ELR (cell line): ENCODE measurements around the gene CCDC78.
"Not testable (repeated sequence)": the region's sequence is repeated elsewhere in the genome, so short reads cannot be mapped to it uniquely, and the experiment has no call there.

Experiments
- DNase-seq: peaks from one replicate; pipeline ENCODE4 v3.0.0-alpha.2; 2015; ENCODE audit warnings: low read depth

Gene CCDC78

DNA sequence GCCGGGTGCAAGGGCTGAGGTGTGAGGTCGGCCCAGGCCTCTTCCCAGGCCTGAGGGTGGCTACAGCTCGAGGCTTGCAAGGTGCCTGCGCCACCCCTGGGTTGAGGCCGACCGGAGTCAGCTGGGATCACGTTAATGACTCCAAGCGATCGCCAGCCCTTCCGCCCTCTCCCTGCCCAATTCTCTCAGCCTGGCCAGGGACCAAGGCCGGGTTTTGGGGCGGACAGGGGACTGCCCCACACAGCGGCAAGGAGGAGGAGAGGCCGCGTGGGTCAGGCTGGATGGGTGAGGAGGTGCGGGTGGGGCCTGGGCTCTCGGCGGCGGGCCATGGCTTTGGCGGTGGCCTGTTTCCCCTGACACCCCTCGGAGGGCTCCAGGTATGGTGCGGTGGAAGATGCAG is 32.9 kb downstream of the CCDC78 start:
- no peak for DNase-seq

DNA sequence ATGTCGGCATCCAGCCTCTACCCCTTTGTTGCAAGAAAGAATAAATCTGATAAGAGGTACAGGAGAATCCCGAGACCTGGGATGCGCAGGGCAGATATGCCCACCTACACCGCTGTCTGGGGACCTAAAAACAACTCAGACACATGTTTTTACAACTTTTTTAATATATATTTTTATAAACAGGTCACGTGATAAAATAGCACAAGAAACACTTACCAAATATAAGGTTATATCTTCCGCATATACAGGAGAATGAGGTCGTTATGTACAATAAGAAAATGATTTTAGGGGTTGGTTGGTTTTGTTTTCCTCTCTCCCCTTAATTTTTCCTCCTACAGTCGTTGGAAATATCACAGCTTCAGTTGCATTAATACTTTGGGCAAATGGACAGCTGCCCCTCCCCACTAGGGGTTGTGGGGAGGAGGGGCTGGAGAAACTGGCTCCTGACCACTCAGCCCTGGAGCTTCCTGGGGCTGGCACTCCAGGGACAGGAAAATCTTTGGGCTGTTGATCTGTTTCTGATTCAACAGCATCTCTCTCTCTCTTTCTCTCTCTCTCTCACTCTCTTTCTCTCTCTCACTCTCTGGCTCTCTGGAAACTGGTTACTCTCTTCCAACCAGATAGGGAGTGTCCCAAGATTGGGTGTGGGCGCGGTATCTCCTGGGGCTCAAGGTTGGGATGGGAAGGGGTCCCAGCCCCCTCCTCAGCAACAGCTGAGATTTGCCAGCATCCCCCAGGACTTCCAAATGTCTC is 33.7 kb downstream of the CCDC78 start:
- DNase-seq, result no peak

DNA sequence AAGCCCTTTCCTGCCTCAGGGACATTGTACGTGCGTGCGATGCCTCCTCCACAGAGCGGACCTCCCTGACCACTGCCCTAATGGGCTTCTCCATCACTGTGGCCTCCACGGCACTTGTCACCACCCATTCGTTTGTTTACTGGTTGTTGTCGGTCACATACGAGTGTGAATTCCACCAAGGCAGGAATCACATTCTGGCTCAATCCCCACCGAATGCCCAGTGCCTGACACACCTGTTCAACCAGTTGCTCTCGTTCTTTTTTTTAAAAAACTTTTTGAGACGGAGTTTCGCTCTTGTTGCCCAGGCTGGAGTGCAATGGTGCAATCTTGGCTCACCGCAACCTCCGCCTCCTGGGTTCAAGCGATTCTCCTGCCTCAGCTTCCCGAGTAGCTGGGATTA is 35.0 kb downstream of the CCDC78 start:
- DNase-seq, result not testable (repeated sequence)

DNA sequence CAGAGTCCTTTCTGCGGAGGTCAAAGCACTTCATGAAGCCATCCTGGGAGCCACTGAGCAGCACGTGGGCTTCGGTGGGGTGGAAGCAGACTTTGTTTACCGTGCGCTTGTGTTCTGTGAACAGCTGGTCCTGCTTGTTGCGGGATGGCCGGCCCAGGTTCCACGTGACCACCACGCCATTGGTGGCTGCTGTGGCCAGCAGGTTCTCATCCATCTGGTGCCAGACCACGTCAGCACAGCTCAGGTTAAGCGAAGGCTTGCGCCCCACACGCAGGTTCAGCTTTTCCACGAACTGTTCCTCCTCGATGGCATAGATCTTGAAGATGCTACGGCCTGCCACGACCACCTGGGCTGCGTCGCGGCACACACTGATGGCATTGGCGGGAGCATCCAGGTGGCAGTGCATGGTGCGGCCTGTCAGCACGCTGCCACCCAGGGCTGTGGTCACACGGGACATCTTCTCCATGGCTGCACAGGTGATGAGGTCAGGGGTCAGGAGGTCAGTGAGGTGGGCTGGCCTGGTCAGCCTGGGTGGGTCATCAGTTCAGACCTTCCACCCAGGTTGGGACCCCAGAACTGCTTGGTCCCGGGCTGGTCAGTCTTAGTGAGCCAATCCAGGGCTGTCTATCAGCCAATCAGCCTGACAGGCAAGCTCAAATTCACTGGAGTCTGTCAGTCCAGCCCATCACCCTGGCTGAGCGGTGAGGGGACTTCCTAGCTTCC is 36.9 kb downstream of the CCDC78 start:
- no peak for DNase-seq

DNA sequence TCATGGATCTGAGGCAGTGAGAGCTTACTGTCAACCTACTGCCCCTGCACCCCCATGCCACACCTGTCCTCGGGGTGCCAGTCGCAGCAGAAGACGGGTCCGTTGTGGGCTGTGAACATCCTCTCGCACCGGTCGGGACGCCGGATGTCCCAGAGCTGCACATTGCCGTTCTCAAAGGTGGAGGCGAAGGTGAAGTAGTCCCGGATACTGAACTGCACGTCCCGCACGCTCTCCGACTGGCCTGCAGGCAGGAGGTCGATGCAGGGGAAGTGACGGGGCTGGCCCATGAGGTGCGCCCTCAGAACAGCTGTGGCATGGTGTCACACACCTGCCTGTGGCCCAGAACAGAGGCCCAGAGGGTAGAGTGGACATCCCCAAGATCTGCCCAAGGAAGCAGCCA is 38.7 kb downstream of the CCDC78 start:
- DNase-seq, result no peak

DNA sequence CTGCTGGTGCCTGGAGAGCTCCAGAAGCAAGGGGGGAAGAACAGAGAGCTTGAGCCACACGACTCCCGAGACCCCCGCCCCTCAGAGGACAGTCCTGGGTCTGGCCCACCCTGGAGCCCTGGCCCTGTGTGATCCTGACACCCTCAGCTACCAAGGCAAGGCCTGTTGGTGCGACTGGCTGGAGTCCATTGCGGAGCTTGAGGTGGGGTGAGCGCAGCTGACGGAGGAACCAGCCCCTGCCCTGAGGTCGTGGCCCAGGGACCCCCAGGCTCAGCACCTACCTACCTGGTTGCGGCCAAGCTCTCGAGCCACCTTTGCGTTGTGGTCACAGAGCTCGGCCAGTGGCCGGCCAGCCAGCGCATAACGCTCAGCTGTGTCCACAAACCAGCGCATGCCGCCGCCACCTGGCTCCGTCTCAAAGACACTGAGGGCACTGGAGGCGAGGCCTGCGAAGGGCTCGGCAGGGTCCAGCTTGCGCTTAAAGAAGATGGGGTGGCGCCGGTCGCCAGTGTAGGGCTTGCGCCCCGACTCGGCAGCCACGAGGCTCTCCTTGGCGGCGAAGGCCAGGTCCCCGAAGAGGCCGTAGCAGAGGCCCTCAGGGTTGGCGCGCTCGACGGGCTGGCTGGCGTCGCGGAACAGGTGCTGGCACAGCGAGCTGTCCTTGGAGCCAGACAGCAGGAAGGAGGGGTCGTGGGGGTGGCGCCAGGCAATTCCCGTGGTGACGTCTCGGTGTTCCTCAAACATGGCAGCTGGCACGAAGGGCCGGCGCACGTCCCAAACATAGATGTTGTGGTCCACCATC is 39.6 kb downstream of the CCDC78 start:
- no peak for DNase-seq

DNA sequence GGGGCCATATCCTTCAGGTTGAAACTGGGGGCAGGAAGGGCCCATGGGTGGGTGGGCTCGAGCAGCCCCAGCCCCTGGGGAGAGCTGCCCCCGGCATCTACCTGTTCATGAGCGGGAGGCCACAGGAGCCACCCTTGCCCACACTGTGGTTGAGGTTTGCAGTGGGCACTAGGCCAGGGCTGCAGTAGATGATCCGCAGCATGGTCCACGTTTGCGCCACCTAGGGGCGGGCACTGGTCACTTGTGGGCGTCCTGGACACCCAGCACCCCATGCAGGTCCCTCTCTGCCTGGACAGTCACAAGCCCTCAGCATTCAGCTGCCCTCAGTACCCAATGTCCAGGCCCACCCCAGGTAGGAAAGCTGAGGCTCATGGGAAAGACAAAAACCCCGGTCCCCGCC is 40.3 kb downstream of the CCDC78 start:
- DNase-seq, result peak; percentile 57

DNA sequence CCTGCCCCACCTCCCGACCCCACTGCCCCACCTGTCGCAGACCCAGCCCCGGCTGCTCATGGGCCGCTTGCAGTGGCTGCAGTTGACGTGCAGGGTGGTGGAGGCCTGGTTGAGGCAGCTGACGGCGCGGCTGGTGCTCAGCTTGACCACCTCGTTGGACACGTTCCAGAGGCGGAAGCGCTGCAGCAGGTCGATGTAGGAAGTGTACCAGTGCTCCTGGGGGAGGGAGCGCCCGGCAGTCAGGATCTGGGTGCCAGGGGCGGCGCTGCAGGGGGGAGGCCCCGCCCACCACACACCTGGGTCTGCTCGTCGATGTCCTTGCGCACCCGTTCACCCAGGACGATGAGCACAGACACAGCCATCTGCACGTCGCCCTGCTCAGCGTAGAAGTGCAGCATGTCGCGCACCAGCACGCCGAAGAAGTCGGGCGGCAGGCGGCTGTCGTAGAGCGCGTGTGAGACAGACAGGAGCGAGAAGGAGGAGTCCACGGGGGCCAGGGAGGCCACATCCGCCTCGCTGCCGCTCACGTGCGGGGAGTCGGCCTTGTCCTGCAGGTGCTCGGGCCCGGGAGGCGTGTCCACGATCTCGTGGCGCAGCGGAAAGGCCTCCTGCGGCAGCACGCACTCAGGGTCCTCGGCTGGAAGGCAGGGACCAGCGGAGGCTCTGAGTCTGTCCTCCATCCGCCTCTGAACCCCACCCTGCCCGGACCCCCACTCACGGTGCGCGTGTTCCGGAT is 41.1 kb downstream of the CCDC78 start:
- no peak for DNase-seq

DNA sequence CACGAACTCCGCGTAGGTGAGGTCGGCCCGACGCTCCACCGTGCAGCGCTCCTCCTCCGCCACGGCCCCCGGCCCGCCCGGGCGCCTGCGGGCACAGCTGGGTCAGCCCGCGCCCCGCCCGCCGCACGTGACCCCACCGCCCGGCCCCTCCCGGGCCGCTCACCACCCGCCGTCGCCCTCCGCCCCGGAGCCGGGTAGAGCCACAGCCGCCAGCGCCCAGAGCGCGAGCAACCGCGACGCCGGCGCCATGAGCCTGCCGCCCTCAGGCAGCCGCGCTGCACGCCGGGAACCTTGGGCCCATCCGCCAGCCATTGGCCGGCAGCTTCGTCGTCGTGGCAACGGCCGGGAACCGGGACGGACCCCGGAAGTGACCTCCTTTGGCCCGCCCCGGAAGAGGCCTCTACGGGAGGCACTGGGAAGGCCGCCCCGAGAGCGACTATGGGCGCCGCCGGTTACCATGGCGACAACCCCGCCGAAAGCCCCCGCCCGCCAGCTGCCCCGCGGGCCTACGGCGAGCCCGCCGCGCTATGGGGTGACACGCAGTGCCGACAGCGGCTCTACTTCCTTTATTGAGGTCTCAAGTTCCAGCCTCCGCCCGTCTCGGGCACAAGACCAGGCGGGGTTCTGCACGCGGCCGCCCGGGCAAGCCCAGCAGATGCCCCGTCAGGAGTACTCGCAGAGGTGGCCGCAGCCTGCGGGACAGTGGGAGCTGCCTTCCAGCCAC is 42.0 kb downstream of the CCDC78 start, which contains the start of gene JMJD8:
JMJD8 (minus strand) TSS at position 264 of the 724 bp plus-strand sequence; CDS start at position 249, 15 bp downstream.
- DNase-seq, result peak; percentile 94

DNA sequence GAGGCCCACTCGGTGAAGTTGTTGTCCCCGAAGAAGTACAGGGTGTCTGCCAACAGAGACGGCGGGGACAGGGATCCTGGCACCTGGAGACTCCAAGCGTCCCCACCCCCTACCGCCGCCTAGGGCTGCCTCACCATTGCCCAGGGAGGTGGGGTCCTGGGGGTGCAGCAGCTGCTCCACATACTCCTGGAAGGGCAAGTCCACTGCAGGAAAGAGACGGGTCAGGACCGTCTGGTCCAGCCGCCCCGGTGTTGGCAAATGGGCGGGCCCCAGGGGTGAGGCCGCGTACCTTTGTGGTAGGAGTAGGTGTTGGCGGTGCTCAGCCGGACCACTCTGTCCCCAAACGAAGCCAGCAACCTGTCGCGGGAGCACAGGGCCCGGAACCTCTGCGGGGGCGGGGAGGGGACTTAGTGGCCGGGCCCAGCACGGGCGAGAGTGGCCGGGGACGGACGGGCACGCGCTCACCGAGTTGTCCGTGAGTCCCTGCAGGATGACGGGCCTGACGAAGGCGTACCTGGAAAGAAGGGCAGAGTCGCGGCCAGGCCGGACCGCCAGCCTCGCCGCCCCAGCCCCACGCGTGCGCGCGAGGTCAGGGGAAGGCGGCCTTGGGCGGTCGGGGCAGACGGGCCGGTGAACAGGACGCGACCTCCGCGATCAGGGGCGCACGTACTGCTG is 42.7 kb downstream of the CCDC78 start:
- DNase-seq, result no peak

DNA sequence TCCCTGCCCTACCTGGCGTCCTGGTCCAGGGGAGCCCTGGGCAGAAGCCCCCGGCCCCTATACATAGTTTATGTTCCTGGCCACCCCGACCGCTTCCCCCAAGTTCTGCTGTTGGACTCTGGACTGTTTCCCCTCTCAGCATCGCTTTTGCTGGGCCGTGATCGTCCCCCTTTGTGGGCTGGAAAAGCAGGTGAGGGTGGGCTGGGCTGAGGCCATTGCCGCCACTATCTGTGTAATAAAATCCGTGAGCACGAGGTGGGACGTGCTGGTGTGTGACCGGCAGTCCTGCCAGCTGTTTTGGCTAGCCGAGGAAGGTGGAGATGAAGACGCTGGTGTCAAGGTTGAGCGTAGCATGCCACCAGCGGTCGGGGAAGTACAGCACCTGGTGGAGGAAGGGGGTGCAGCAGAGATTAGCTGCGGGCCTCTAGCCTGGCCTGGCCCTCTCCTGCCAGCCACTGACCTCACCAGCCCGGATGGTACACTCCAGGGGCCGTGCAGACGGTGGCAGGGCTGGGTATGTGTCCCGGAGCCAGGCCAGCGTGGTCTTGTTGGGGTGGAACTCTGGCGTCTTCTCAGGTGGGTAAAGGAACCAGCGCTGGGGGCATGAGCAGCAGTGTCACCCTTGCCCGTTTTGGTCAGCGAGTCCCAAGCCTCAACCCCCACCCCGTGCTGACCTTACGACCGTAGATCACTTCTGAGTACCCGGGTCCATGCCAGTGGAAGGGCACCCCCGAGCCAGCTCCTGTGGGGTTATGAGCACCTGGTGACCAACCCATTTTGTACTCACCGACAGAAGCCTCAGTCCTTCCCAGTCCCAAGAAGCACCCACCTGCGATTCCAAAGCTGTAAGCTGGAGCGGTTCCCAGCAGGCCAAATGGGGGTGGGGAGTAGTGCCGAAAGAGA is 43.5 kb downstream of the CCDC78 start:
- no peak for DNase-seq

DNA sequence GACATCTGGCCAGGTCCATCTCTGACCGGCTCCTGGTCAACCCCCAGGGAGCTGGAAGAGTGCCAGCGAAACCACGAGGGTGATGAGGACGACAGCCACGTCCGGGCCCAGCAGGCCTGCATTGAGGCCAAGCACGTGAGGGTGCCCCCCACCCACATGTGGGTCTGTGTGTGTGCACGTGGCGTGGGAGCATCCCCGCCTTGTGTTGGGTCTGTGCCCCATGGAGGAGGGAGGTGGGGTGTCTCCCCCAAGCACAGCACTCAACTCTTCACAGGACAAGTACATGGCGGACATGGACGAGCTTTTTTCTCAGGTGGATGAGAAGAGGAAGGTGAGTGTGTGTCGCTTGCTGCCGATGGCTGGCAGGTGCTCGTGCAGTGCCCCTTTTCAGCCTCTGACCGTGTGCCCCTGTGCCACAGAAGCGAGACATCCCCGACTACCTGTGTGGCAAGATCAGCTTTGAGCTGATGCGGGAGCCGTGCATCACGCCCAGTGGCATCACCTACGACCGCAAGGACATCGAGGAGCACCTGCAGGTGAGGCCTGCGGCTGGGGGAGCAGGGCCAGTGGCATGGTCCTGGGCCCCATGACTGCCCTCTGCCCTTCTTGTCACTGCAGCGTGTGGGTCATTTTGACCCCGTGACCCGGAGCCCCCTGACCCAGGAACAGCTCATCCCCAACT is 44.4 kb downstream of the CCDC78 start:
- peak; percentile 54 for DNase-seq

DNA sequence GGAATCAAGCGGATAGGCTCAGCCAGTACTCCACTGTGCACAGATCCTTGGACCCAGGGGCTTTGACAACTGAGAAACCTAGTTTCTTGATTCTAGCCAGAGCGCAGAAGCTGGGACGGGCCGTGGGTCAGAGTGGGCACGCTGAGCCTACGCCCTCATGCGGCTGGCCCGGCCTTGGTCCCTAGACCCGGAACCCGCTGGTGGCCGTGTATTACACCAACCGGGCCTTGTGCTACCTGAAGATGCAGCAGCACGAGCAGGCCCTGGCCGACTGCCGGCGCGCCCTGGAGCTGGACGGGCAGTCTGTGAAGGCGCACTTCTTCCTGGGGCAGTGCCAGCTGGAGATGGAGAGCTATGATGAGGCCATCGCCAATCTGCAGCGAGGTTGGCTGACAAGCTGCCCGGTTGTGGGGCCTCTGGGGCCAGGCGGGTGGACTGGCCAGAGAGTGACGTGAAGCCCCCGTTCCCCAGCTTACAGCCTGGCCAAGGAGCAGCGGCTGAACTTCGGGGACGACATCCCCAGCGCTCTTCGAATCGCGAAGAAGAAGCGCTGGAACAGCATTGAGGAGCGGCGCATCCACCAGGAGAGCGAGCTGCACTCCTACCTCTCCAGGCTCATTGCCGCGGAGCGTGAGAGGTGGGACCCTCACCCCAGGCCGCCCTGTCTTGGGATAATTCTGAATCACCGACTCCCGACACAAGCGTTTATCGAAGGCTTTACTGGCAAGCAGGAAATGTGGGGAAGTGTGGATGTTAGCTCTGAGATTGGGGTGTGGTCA is 45.1 kb downstream of the CCDC78 start:
- DNase-seq, result peak; percentile 52

DNA sequence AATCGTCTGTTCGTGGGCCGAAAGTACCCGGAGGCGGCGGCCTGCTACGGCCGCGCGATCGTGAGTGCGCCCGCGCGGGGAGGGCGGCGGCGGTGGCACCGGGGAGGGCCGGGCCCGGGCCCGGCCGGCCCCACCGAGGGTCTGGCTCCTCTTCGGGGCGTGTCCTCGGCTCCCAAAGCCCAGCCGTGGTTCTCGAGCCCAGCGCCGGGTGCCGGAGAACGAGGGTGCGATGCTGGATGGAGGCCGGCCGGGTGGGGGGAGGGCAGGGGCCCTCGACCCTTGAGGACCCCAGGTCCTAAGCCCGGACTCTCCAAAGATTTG is 45.7 kb downstream of the CCDC78 start:
- DNase-seq, result no peak

DNA sequence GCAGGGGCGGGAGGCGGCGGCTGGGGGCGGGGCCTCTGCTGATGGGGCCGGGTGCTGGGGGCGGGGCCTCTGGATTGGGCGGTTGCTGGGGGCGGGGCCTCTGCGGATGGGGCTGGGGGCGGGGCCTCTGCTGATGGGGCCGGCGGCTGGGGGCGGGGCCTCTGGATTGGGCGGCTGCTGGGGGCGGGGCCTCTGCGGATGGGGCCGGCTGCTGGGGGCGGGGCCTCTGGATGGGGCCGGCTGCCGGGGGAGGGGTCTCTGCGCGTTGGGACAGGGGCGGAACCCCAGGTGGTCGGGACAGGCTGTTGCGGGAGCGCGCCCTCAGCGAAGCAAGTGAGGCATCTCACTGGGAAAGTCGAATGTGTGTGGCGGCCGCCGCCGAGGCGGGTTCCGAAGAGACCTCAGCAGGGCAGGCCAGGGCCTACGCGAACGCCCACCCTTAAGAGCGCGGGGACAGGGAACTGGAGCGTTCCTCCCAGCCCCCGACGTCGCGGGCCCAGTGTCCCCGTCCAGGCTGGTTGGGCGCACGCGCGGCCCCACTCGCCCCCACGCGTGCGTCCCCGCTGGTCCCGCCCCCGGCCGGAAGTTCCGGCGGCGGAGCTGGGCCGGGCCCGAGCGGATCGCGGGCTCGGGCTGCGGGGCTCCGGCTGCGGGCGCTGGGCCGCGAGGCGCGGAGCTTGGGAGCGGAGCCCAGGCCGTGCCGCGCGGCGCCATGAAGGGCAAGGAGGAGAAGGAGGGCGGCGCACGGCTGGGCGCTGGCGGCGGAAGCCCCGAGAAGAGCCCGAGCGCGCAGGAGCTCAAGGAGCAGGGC is 46.2 kb downstream of the CCDC78 start, which contains the start of gene STUB1:
STUB1 (plus strand) TSS at position 597 of the 811 bp plus-strand sequence; CDS start at position 713, 116 bp downstream.
- peak; percentile 83 for DNase-seq

DNA sequence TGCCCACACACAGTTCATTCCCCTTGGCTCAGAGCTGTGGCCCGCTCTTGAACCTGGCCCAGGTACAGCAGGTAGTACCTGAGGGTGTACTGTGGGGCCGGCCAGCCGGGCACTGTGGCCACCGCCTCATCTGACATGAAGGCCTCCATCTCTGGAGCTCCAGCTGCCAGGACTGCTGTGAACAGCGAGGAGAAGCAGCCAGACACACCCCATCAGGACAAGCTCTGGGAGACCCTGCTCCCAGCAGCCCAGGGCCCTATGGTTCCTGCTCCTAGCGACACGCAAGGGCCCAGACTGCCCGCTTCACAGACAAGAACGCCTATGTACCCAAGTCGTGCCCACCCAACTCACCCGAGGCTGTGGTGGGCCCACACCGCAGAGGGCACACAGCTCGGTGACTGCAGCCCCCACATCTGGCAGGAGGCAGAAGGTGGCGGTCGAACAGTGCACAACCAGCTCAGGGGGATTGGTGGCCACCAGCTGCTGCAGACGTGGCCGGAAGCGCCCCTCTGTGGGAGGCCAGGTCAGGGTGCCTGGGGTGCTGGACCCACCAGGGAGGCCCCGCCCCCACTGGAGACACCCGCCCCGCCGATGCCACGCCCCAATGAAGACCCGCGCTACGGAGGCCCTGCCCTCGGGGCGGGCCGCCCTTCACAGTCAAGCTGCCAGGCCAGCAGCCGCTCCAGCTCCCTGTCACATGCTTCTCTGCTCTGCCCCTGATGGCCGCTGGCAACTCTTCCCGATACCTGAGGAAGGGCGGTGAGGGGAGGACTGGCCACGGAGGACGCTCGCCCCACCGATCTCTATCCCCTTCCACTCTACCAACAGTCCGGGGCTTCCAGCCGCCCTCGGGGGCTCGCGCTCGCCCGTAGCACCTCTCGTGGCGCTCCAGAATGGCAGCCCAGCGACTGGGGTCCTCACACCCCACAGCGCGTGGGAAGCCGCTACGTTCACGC is 47.1 kb downstream of the CCDC78 start:
- DNase-seq, result peak; percentile 52
